H9 (cell line): ENCODE results near the gene SLC25A14. TPM values are rescaled to one million over a fixed set of nuclear protein-coding genes. Genes with fewer than 3 reads are reported as not detected.

Source experiments
- DNase-seq: peaks from one replicate; pipeline ENCODE4 v3.0.0-alpha.2; 2017
- H2AFZ ChIP-seq: one replicate; pipeline ENCODE4 v1.6.1; 2013; ENCODE audit warnings: mild to moderate bottlenecking, low read length, control low read depth, moderate library complexity
- H2AK5ac ChIP-seq: 2 replicates; pipeline ENCODE4 v1.6.1; 2013; ENCODE audit warnings: low read length, control low read depth, mixed read lengths; ENCODE audit not compliant: insufficient read length
- H2BK120ac ChIP-seq: one replicate; pipeline ENCODE4 v1.6.1; 2013; ENCODE audit warnings: low read depth, mild to moderate bottlenecking, low read length, control low read depth, inconsistent platforms; ENCODE audit not compliant: poor library complexity, severe bottlenecking
- H2BK12ac ChIP-seq: 2 replicates; pipeline ENCODE4 v1.6.1; 2013; ENCODE audit warnings: low read length, control low read depth, mixed read lengths, low read depth; ENCODE audit not compliant: insufficient read length
- H2BK15ac ChIP-seq: 2 replicates; pipeline ENCODE4 v1.6.1; 2013; ENCODE audit warnings: low read depth, low read length, control low read depth
- H2BK20ac ChIP-seq: one replicate; pipeline ENCODE4 v1.6.1; 2013; ENCODE audit warnings: low read depth, mild to moderate bottlenecking, low read length, control low read depth, inconsistent platforms; ENCODE audit not compliant: poor library complexity, severe bottlenecking
- H2BK5ac ChIP-seq: 2 replicates; pipeline ENCODE4 v1.6.1; 2013; ENCODE audit warnings: low read length, control low read depth, mixed read lengths; ENCODE audit not compliant: insufficient read length
- H3K14ac ChIP-seq: 2 replicates; pipeline ENCODE4 v1.6.1; 2013; ENCODE audit warnings: low read length, control low read depth; ENCODE audit not compliant: insufficient read depth
- H3K18ac ChIP-seq: 2 replicates; pipeline ENCODE4 v1.6.1; 2013; ENCODE audit warnings: low read depth, mild to moderate bottlenecking, mixed read lengths, low read length, control low read depth; ENCODE audit not compliant: insufficient read length
- H3K23ac ChIP-seq: 2 replicates; pipeline ENCODE4 v1.6.1; 2013; ENCODE audit warnings: low read length, control low read depth, mixed read lengths, low read depth; ENCODE audit not compliant: insufficient read length
- H3K23me2 ChIP-seq: 2 replicates; pipeline ENCODE4 v1.6.1; 2013; ENCODE audit warnings: low read depth, mild to moderate bottlenecking, mixed read lengths, low read length, control low read depth; ENCODE audit not compliant: insufficient read length, poor library complexity, severe bottlenecking
- H3K27ac ChIP-seq: 2 replicates; pipeline ENCODE4 v1.5.1; 2013; ENCODE audit warnings: low read length, control low read depth, mixed read lengths, low read depth; ENCODE audit not compliant: insufficient read length
- H3K27me3 ChIP-seq: 2 replicates; pipeline ENCODE4 v1.6.1; 2013; ENCODE audit warnings: low read length, control low read depth, inconsistent platforms; ENCODE audit not compliant: insufficient read depth
- H3K4ac ChIP-seq: 2 replicates; pipeline ENCODE4 v1.6.1; 2013; ENCODE audit warnings: low read depth, mild to moderate bottlenecking, control low read depth, inconsistent platforms, low read length, moderate library complexity
- H3K4me1 ChIP-seq: 2 replicates; pipeline ENCODE4 v1.6.1; 2013; ENCODE audit warnings: low read length, control low read depth, inconsistent platforms; ENCODE audit not compliant: insufficient read depth
- H3K4me2 ChIP-seq: 2 replicates; pipeline ENCODE4 v1.6.1; 2013; ENCODE audit warnings: low read length, control low read depth, mixed read lengths; ENCODE audit not compliant: insufficient read length, insufficient read depth
- H3K56ac ChIP-seq: 2 replicates; pipeline ENCODE4 v1.6.1; 2013; ENCODE audit warnings: low read depth, mild to moderate bottlenecking, mixed read lengths, low read length, control low read depth; ENCODE audit not compliant: insufficient read length
- H3K79me1 ChIP-seq: 2 replicates; pipeline ENCODE4 v1.6.1; 2013; ENCODE audit warnings: low read depth, mild to moderate bottlenecking, moderate library complexity, low read length, control low read depth, inconsistent platforms; ENCODE audit not compliant: insufficient read depth, poor library complexity, severe bottlenecking
- H3K79me2 ChIP-seq: 2 replicates; pipeline ENCODE4 v1.6.1; 2013; ENCODE audit warnings: low read length, control low read depth, inconsistent platforms; ENCODE audit not compliant: insufficient read depth
- H3K9ac ChIP-seq: 2 replicates; pipeline ENCODE4 v1.6.1; 2013; ENCODE audit warnings: low read length, control low read depth, mixed read lengths; ENCODE audit not compliant: insufficient read length; ENCODE audit errors: extremely low read depth
- H3K9me3 ChIP-seq: one replicate; pipeline ENCODE4 v1.6.1; 2013; ENCODE audit warnings: low read depth, low read length, inconsistent platforms; ENCODE audit not compliant: control insufficient read depth
- H3T11ph ChIP-seq: one replicate; pipeline ENCODE4 v1.6.1; 2013; ENCODE audit warnings: mild to moderate bottlenecking, low read length, control low read depth, inconsistent platforms
- H4K20me1 ChIP-seq: one replicate; pipeline ENCODE4 v1.6.1; 2013; ENCODE audit not compliant: control insufficient read depth, insufficient read length, insufficient read depth
- H4K5ac ChIP-seq: 2 replicates; pipeline ENCODE4 v1.6.1; 2013; ENCODE audit warnings: low read depth, mild to moderate bottlenecking, mixed read lengths, low read length, control low read depth; ENCODE audit not compliant: insufficient read length
- H4K8ac ChIP-seq: replicated peaks from 2 replicates; pipeline ENCODE4 v1.6.1; 2013; ENCODE audit warnings: low read length, control low read depth, mixed read lengths, low read depth; ENCODE audit not compliant: insufficient read length
- H4K91ac ChIP-seq: 2 replicates; pipeline ENCODE4 v1.6.1; 2013; ENCODE audit warnings: low read depth, mild to moderate bottlenecking, moderate library complexity, mixed read lengths, low read length, control low read depth; ENCODE audit not compliant: insufficient read length
- H3K27ac Mint-ChIP-seq, 3 experiments: 2 replicates in 2 of 3; 3 replicates in 1 of 3; pipeline ENCODE4 v1.8.0; 2020 to 2021; ENCODE audit warnings: mixed read lengths in 3 of 3, mild to moderate bottlenecking in 1 of 3, moderate library complexity in 1 of 3
- H3K27me3 Mint-ChIP-seq: 2 replicates; pipeline ENCODE4 v1.8.0; 2021; ENCODE audit warnings: low read depth, mild to moderate bottlenecking, moderate library complexity, mixed read lengths
- H3K36me3 Mint-ChIP-seq, 3 experiments: 2 replicates in 2 of 3; 3 replicates in 1 of 3; pipeline ENCODE4 v1.8.0; 2020 to 2021; ENCODE audit warnings: low read depth in 3 of 3, mixed read lengths in 3 of 3; ENCODE audit not compliant: insufficient read depth in 1 of 3
- H3K4me1 Mint-ChIP-seq, 2 experiments: 2 replicates each; pipeline ENCODE4 v1.8.0; 2020; ENCODE audit warnings: mixed read lengths in 2 of 2
- H3K4me3 Mint-ChIP-seq, 2 experiments: 2 replicates in 1 of 2; 3 replicates in 1 of 2; pipeline ENCODE4 v1.8.0; 2020 to 2021; ENCODE audit warnings: mild to moderate bottlenecking in 2 of 2, mixed read lengths in 2 of 2, moderate library complexity in 1 of 2
- H3K9me3 Mint-ChIP-seq, 2 experiments: 2 replicates in 1 of 2; 3 replicates in 1 of 2; pipeline ENCODE4 v1.8.0; 2020; ENCODE audit warnings: mild to moderate bottlenecking in 2 of 2, mixed read lengths in 2 of 2, moderate library complexity in 1 of 2
- WGBS: extraction: QIAGEN DNeasy Blood & Tissue Kit; methylation state at CpG from one replicate; pipeline ENCODE4 v1.1.7; 2013; ENCODE audit warnings: missing lambda C conversion rate, low lambda C conversion rate, mixed read lengths; ENCODE audit not compliant: insufficient read length; ENCODE audit errors: extremely low coverage; 5-methylcytosine and 5-hydroxymethylcytosine counted together
- total RNA-seq: library from RNA; stranded (reverse); gene quantifications from 2 replicates; pipeline ENCODE4 v1.2.1, GENCODE V29; 2021
- TF ChIP-seq, protein P1 (sequence below): fragments of 200-600 bp; sonication (generic); conservative IDR thresholded peaks from 3 replicates; pipeline ENCODE4 v1.8.0; 2021; ENCODE audit warnings: antibody characterized with exemption, mild to moderate bottlenecking

Gene SLC25A14
- total RNA-seq, 1 experiment from 2014 or later = 12.7 TPM

DNA sequence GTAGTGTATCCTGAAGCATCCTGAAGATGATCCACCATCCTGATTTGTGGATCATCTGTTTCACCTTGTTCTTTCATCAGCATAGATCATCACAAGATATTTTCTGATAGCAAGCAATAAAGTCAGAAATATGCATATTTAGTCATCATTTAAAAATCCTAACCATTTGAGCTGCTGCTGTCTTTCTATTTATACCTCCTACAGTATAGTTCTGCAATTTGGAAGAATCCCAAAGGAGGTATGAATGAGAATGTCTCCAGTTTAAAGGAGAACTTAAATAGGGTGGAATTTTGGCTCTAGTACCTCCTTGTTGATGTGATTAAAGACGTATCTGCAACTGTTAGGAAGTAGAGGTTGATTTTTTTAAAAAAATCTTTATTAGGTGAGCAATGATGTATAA is 7.6 kb downstream of the SLC25A14 start:
- no peak overlapping the region for H2BK120ac ChIP-seq
- no peak overlapping the region for H4K8ac ChIP-seq
- H3K79me2 ChIP-seq = no peaks in the 10 kb centered on the region
- no peak overlapping the region for H4K5ac ChIP-seq
- Mint-ChIP-seq H3K4me3 (no peak overlapping the region), H3K36me3 (peaks cover 3 to 18% (median 8%) of the 10 kb centered on the region in 3 experiments; a peak in 5 of 7 replicates), H3K9me3 (peaks cover 0 to 24% of the 10 kb centered on the region in 2 experiments; a peak in 3 of 5 replicates), H3K27ac (no peak overlapping the region), H3K27me3 (no peaks in the 10 kb centered on the region), H3K4me1 (peaks cover 6 to 7% of the 10 kb centered on the region in 2 experiments; a peak in 3 of 4 replicates)
- H3K23me2 ChIP-seq = no peaks in the 10 kb centered on the region
- WGBS = no CpG with 5 or more reads among the region's 1 CpG
- TF ChIP-seq, protein P1, sequence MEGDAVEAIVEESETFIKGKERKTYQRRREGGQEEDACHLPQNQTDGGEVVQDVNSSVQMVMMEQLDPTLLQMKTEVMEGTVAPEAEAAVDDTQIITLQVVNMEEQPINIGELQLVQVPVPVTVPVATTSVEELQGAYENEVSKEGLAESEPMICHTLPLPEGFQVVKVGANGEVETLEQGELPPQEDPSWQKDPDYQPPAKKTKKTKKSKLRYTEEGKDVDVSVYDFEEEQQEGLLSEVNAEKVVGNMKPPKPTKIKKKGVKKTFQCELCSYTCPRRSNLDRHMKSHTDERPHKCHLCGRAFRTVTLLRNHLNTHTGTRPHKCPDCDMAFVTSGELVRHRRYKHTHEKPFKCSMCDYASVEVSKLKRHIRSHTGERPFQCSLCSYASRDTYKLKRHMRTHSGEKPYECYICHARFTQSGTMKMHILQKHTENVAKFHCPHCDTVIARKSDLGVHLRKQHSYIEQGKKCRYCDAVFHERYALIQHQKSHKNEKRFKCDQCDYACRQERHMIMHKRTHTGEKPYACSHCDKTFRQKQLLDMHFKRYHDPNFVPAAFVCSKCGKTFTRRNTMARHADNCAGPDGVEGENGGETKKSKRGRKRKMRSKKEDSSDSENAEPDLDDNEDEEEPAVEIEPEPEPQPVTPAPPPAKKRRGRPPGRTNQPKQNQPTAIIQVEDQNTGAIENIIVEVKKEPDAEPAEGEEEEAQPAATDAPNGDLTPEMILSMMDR = no peak
- H3K9ac ChIP-seq = no peak overlapping the region
- no peaks in the 10 kb centered on the region for H3K27me3 ChIP-seq
- no peak overlapping the region for H3K4me2 ChIP-seq
- H3K79me1 ChIP-seq = no peaks in the 10 kb centered on the region
- no peak overlapping the region for H2BK20ac ChIP-seq
- no peak overlapping the region for H3T11ph ChIP-seq
- no peak for DNase-seq
- no peak overlapping the region for H2BK15ac ChIP-seq
- H3K4ac ChIP-seq = no peak overlapping the region
- H3K56ac ChIP-seq = no peak overlapping the region
- no peaks in the 10 kb centered on the region for H4K20me1 ChIP-seq
- no peak overlapping the region for H2BK5ac ChIP-seq
- H2AFZ ChIP-seq = no peak overlapping the region
- no peak overlapping the region for H3K27ac ChIP-seq
- H2AK5ac ChIP-seq = no peak overlapping the region
- no peak overlapping the region for H3K14ac ChIP-seq
- H3K9me3 ChIP-seq = no peaks in the 10 kb centered on the region
- no peak overlapping the region for H3K18ac ChIP-seq
- H4K91ac ChIP-seq = no peak overlapping the region
- no peaks in the 10 kb centered on the region; the same call in 1 of the 2 replicates for H3K4me1 ChIP-seq
- no peak overlapping the region for H3K23ac ChIP-seq
- H2BK12ac ChIP-seq = no peak overlapping the region
